HG03103 (cell line): ENCODE results near the gene HIVEP3.

ENCODE experiments used
- ATAC-seq: cut with Tn5 transposase; IDR thresholded peaks from one replicate; pipeline ENCODE4 v1.9.1; 2021; ENCODE audit warnings: low read depth; ENCODE audit not compliant: unreplicated experiment

HIVEP3 gene

DNA sequence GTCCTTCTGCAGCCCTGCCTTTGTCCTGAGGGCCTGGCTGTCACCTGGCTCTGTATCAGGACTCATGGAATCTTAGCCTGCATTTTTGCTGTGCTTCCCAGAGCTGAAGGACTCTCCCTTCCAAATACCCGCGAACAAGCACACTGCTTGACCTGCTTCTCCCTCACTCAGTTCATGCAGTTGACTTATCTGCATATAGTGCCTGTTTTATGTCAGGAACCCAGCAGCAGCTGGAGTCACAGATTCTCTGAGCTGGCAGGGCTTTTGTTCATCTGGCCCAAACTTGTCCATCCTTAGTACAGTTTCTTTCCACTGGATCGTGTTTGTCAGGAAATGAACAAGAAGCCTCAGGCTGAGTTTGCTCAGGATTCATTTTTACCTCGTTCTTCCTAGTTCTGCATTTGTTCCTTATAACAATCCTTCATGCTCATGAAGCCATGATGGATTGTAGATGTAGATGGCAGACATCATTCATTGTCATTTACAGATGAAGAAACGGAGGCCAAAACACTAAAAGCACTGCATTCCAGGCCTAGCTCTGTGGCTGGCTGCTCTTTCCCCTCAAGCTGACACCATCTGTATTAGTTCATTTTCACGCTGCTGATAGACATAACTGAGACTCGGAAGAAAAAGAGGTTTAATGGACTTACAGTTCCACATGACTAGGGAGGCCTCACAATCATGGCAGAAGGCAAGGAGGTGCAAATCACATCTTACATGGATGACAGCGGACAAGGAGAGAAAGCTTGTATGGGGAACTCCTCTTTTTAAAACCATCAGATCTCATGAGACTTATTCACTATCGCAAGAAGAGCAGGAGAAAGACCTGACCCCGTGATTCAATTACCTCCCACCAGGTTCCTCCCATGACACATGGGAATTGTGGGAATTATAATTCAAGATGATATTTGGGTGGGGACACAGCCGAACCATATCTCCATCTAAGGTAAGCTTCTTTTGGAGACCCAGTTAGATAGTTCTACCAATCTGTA, 150.9 kb downstream of the HIVEP3 start:
- ATAC-seq: no peak

DNA sequence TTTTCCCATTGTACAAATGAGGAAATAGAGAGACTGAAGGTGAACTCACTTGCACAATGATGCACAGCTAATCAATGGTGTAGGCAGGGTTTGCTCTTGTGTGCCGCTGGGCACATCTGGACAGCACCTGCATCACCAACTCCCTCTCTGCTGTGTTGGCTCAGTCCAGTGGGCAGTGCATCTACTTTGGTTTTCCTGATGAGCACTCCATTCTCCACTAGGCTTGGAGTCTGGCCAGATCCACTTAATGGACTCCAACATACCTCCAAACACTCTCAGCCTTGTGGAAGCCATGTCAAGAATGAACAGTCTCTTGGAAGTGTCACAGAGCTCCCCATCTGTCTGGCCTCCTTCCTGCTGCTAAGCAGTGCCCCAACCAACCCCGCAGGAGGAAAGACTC, 152.2 kb downstream of the HIVEP3 start:
- ATAC-seq: no peak

DNA sequence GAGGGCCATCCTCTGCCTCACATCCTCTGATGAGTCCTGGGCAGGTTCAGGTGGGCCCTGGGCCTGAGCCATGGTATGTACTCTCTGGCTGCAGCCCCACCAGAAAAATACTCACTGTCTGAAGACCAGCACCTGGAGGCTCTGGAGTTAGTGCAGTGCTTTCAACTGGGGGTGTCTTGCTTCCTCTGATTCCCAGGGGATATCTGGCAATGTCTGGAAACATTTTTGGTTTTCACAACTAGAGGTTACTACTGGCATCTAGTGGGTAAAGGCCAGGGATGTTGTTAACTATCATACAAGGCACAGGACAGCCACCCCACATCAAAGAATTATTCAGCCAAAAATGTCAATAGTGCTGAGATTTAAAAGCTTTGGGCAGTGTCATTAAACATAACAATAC, 152.7 kb downstream of the HIVEP3 start:
- no peak for ATAC-seq

DNA sequence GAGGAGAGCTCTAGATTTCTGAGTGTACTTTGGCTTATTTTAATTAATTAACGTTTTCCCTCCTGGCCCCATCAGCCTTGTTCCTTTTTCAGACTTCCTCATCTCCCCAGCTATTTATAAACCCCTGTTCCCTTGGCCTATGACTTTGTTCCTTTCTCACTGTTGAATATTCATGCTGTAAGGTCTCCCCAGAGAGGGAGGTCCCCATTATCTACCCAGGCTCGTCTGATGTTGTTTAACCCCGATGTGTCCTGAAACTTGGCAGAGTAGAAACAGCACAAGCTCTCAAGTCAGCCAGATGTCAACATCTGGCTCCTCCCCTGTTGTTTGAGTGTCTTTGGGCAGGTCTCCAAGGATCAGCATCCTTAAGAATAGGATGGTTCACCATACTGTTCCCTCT, 153.6 kb downstream of the HIVEP3 start:
- ATAC-seq: no peak

DNA sequence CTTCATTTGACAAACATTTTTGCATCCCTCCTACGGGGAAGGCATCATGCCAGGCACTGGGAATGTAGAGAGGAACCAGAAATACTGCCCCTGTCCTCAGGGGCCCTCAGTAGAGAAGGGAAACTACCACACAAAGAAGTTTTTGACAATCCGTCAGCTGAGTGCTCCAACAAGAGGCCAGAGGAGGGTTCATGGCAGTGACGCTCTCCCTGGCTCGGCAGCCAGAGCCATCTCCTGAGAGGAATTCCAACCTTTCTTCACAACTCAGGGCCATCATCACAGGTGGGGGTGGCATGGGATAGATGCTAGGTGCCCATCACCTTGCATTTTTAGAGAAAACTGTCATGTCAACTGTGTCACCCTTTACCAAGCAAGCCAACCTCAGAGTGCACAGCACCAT, 154.1 kb downstream of the HIVEP3 start:
- no peak for ATAC-seq

DNA sequence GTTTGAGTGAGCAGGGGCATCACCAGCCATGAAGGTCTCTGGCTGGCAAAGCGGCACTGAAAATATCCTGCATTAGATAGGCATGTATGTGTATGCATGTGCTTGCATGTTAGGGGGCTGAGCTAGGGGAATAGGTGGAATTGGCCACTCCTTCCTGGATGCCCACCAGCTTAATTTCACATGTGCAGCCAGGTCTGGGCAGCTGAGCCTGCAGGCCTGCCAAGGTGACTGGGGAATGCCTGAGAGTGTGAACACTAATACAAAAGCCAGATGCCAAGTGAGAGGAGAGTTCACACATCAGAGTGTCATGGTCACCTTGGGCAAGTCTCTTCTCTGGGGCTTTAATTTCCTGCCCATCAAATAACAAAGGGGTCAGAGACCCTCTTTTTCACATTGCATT, 155.9 kb downstream of the HIVEP3 start:
- ATAC-seq: no peak

DNA sequence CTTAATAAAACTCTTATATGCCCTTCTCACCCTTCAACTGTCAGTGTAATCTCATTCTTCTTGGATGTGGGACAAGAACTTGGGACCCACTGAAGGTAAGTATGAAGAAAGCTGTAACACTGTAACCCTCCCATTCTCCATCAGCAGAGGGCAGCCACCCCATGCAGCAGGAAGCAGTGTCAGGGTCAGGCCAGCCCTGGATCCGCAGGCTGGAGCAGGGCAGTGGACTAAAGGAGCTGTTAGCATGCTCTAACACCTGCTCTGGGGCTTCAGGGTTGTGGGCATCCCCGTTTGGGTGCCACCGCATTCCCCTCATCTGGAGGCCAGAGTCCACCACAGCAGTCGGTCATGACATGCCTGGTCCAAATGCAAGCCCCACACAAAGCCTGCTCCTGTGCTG, 156.5 kb downstream of the HIVEP3 start:
- no peak for ATAC-seq

DNA sequence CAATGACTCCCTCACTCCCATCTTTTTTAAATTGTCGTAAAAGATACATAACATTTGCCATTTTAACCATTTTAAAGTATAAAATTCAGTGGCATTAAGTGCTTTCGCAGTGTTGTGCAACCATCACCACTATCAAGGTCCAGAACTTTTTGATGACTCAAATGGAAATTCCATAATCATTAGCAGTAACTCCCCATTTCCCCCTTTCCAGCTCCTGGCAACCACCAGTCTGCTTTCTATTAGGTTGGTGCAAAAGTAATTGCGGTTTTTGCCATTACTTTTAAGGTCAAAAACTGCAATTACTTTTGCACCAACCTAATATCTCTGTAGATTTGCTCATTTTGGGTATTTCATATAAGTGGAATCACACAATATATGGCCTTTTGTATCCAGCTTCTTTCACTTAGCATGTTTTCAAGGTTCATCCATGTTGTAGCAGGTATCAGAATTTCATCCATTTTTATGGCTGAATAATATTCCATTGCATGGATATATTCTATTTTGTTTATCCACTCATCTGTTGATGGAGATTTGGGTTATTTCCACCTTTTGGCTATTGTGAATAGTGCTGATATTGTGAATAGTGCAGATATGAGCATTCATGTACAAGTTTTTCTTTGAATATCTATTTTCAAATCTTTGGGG, 159.7 kb downstream of the HIVEP3 start:
- ATAC-seq: no peak

DNA sequence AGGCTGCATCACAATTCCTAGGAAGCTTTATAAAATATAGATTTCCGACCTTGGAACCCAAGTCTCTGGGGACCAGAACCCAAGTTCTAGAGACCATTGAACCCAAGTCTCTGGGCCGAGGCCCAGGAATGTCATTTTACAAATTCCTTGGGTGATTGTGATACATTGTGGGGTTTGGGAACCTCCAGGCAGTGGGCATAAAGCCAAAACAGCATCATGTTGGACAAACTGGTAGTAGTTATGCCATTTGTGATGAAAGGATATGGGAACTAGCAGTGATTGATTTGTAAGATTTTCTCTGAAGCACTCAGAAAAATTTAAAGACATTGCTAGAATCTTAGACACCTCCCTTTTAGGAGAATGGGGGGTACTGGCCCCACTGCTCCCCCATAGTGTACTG, 160.2 kb downstream of the HIVEP3 start:
- no peak for ATAC-seq

DNA sequence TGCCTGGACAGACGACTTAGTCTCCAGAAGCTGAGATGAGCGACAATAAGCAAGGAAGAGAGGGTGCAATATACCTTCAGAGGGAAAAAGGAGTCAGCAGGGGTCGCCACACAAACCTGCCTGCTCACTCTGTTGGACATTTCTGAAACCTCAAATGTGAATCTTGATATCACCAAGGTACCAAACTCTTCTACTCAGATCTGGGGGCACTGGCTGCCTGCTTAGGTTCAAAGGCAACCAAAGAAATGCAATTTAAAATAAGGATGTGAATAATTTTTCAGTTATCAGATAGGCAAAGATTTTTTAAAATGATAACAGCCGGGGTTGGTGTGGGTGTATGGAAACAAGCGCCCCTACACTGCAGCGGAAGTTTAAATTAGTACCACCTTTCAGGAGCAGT, 164.2 kb downstream of the HIVEP3 start:
- ATAC-seq: no peak

DNA sequence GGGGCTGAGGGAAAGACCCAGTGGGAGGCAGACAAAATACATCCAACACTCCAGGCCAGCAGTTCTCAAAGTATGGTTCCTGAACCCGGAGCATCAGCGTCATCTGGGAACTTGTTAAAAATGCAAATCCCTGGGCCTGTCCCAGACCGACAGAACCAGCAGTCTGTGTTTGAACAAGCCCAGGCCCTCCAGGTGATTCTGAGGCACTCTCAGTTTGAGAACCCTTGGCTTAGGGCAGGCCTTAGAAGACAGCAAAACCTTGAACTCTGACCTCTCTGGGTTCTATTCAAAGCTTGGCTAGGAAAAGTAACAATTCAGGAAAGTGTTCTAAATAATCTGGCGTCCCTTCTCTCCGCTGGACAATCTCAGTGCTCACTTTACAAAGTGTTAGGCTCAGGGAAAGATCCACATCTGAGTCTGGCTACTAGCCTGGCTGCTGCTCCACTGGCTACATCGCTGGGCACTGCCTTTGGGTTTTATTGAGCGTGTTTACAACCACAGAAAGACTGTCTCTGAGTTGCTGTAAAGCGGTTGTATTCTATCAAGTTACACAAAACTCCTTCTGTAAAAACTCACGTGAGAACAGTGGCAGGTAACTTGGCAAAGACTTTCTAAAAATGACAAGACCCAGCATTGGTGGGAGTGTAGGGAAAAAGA, 166.1 kb downstream of the HIVEP3 start:
- no peak for ATAC-seq

DNA sequence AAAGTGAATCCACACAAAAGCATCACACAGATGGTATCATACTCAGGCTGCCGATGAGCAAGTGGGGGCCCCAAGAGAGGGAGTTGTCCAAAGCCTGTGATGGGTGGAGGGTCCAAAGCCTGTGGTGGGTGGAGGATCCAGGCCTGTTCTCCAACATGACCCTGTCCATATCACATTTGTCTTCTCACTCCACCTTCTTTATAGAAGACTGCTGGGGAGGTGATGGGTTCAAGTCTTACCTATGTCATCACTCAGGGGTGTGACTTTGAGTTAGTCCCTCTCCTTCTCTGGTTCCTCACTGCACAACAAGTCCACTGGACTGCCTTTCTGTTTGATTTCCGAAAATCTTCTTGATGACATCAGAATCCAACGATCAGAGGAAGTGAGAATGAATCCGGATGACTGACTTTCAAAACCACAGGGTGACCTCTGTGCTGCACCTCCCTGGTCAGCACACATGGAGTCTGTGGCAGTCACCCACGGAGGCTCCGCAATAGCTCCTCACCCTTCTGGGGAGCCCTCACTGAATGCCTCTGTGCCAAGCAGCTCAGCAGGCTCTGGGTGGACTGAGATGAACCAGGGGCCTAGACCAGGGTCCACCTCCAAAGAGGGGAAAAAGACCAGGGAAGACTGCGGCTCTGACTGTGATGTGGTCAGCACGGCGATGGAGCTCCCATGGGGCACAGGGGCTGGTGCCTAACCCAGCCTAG, 166.8 kb downstream of the HIVEP3 start:
- ATAC-seq: peak; percentile 27

DNA sequence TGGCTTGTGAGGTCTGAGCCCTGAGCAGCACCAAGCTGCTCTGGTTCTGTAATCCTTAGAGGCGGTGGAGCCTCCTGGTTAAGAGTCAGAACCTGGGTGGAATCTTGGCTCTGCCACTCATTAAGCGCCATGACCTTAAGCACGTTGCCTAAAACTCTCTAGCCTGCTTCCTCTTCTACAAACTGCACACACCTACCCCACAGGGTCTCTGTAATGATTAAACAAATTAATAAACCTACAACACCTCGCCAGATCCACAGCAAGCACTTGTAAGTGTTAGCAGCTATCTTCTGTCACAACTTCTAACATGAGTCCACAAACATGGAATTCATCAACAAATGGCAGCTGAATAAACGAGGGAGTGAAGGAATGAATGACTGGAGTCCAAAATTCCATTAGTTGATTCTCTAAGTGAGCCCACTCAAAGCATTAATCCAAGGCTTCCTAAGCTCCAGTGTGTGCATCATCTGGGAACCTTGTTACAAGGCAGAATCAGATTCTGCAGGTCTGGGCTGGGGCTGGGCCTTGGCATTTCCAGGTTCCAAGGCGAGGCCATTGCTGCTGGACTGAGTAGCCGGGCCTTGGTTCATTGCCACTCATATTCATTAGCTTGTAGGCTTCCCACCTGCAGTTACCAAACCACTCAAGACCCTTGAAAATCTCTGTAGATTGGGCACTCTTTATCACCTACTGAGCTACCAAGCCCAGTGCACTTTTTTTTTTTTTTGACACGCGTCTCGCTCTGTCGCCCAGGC, 168.6 kb downstream of the HIVEP3 start:
- no peak for ATAC-seq

DNA sequence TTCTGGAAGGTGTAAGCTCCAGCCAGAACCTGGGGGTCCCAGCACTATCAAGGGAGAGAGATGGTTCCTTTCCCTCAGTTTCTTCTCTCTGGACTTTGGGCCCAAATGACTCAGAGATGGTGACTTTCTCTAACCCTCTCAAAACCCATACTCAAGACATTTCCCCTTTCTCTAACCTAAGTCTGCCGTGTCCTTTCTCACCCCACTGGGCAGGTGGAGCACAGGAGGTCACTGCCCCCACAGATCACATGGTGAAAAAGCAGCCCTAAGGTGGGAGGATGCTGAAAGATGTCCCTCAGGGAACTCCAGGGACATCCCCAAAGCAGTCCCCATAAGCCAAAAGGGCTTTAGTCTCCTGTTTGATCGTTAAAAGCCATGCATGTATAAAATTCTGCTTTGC, 173.7 kb downstream of the HIVEP3 start:
- ATAC-seq: no peak

DNA sequence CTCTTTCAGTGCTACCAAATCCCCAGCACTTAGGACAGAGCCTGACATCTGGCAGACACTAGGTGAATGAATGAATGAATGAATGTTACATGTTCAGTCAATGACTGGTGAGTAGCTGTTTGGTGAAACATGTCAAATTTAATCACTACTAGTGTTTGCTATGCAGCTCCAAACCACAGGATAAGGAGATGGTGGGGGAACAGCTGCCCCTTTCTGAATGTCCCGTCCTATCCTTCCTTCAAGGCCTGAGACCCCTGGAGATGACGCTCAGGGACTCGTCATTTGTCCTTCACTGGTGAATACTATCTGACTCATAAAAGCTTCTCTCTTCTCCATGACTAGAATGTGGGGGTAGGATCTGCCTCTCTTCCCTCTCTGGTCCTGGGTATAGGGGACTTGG, 175.4 kb downstream of the HIVEP3 start:
- no peak for ATAC-seq

DNA sequence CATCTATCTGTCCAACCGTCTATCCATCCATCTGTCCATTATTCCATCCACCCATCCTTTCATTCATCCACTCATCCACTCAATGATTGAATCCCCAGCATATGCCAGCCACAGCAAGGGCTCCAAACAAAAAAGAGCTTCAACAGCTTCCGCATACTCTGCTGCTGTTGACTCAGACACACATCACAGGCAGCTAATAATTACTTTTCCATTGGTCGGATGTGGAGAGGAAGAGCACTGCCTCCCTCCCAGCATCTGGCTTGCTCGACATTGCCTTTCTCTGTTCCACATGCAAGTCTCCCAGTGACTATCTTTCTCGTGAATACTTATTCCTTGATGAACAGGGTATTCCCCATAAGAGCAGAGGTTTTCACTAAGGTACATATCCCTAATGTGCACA, 176.5 kb downstream of the HIVEP3 start:
- no peak for ATAC-seq

DNA sequence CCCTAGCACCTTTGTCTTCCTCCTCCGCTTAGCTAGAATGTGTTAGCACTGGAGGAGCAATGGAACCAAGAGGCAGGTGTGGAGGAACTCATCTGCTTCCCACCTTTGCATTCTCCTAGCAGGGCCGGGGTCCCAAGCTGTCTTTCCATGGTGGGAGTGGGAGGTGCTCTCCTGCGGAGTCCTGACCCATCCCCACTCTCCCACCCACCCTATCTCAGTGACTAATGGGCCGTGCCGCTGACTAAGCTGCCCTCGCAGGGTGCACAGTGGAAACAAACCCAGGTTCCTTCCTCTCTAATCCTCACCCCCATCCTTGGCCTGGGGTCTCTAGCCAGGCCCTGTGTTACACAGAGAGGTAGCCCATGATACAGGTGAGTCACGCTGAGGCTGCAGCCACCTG, 177.5 kb downstream of the HIVEP3 start:
- no peak for ATAC-seq

DNA sequence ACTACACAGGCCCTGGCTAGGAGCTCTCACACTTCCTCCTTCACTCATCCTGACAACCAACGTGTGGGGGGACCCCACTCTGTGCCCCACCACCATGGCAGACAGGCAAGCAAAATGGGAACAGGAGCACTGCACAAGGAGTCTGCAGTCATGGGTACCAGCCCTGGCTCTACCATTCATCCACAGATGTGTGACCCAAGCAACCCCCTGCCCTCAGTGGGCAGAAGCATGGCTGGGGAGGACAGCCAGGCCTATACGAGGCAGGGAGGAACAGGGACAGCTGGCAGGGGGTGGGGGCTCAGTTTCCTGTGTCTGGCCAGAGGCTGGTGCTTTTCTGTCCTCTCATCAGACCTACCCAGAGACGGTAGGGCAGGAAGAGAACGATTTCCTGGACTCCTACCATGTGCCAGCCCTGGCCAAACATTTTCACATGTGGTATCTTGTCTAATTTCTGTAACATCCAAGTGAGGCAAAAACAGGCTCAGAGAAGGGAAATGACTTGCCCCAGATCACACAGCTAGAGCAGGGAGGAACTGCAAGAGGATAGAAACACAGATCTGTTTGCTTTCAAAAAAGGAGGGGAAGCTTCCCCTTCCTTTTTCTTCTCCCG, 178.0 kb downstream of the HIVEP3 start:
- no peak for ATAC-seq

DNA sequence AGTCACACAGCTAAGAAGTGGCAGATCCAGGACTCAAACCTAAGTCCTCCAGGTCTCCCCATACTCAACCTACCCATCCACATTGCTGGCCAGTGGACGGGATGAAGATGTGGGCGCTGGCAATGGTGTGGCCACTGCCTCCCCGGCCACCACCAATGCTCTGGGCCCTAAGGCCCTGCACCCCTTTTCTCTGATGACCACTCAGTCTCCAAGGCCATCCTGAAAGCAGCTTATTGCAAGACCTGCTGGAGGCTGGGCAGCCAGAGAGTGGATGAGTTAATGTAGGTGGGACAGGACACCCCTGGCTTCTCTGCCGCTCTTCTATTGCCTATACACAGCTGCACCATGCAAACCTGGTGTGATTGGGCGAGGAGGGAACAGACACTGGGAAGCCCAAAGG, 178.7 kb downstream of the HIVEP3 start:
- ATAC-seq: no peak
